GM12878 (cell line): ENCODE data around the gene PTTG2. TPM values are rescaled to one million over a fixed set of nuclear protein-coding genes. Genes with fewer than 3 reads are reported as not detected.
A peak's percentile ranks its signal among the peaks of the same experiment; 100 is the strongest.

Experiments
- ATF7 ChIP-seq: fragments of 450-650 bp; IDR thresholded peaks from 2 replicates; pipeline ENCODE4 v1.6.1; 2016; ENCODE audit warnings: low read depth, mild to moderate bottlenecking
- FOXK2 ChIP-seq: fragments of 450-650 bp; IDR thresholded peaks from 2 replicates; pipeline ENCODE4 v1.6.1; 2017; ENCODE audit warnings: mild to moderate bottlenecking, moderate library complexity
- JUND ChIP-seq: IDR thresholded peaks from 2 replicates; pipeline ENCODE4 v1.6.1; 2012; ENCODE audit warnings: low read depth, mild to moderate bottlenecking, low read length, improper control_type of control experiment, moderate library complexity
- LARP7 ChIP-seq: fragments of 450-650 bp; IDR thresholded peaks from 2 replicates; pipeline ENCODE4 v1.6.1; 2017; ENCODE audit warnings: mild to moderate bottlenecking
- MYB ChIP-seq: fragments of 150-350 bp; IDR thresholded peaks from 2 replicates; pipeline ENCODE4 v1.6.1; 2014; ENCODE audit warnings: mild to moderate bottlenecking, low read depth, low read length, borderline replicate concordance
- MYC ChIP-seq: IDR thresholded peaks from 2 replicates; pipeline ENCODE4 v1.6.1; 2011; ENCODE audit warnings: mild to moderate bottlenecking, low read length, moderate library complexity, inconsistent platforms; ENCODE audit not compliant: insufficient read depth, insufficient replicate concordance, insufficient read length, severe bottlenecking
- NFIC ChIP-seq: IDR thresholded peaks from 2 replicates; pipeline ENCODE4 v1.6.1; 2012; ENCODE audit warnings: low read depth, mild to moderate bottlenecking, inconsistent platforms, low read length, moderate library complexity
- NFYB ChIP-seq: IDR thresholded peaks from 2 replicates; pipeline ENCODE4 v1.6.1; 2011; ENCODE audit warnings: low read depth, mild to moderate bottlenecking, low read length, improper control_type of control experiment, moderate library complexity; ENCODE audit not compliant: insufficient read depth
- NR2C1 ChIP-seq: fragments of 450-650 bp; IDR thresholded peaks from 2 replicates; pipeline ENCODE4 v1.6.1; 2017; ENCODE audit warnings: antibody characterized with exemption, mild to moderate bottlenecking, moderate library complexity
- NR2C2 ChIP-seq: IDR thresholded peaks from 2 replicates; pipeline ENCODE4 v1.6.1; 2011; ENCODE audit warnings: borderline replicate concordance, low read depth; ENCODE audit not compliant: control insufficient read depth, insufficient read length
- PAX5 ChIP-seq: IDR thresholded peaks from 2 replicates; pipeline ENCODE4 v1.6.1; 2011; ENCODE audit warnings: low read depth, low read length, borderline replicate concordance
- POU2F2 ChIP-seq: IDR thresholded peaks from 3 replicates; pipeline ENCODE4 v1.6.1; 2011; ENCODE audit warnings: low read depth, mild to moderate bottlenecking, low read length, borderline replicate concordance
- RELA ChIP-seq: fragments of 450-650 bp; IDR thresholded peaks from 2 replicates; pipeline ENCODE4 v1.8.0; 2014; ENCODE audit warnings: borderline replicate concordance; ENCODE audit not compliant: partially characterized antibody
- RFX5 ChIP-seq: IDR thresholded peaks from 2 replicates; pipeline ENCODE4 v1.6.1; 2011; ENCODE audit warnings: low read depth, low read length, improper control_type of control experiment
- RUNX3 ChIP-seq: IDR thresholded peaks from 2 replicates; pipeline ENCODE4 v1.6.1; 2012; ENCODE audit warnings: low read length, inconsistent platforms
- SP1 ChIP-seq: IDR thresholded peaks from one replicate; pipeline ENCODE4 v1.6.1; 2011; ENCODE audit warnings: low read depth, low read length
- polyA plus RNA-seq, 11 experiments: library from polyadenylated mRNA; depleted of rRNA in 4 of 11; unstranded in 6 of 11; stranded (reverse) in 5 of 11; fragments of >200 nt; fragmentation: Nextera tagmentation in 4 of 11; fragmentation: Illumina TruSeq in 1 of 11; extraction: Ambion mirVana in 4 of 11; extraction: Trizol in 1 of 11; gene quantifications; 1 replicate in 1 of 11; 2 replicates in 10 of 11; pipeline versions ENCODE4 v1.2.1 to v1.2.3, GENCODE V29; 2011 to 2016; ENCODE audit warnings: inconsistent platforms in 2 of 11, missing spikeins in 2 of 11, low read depth in 1 of 11
- total RNA-seq, 4 experiments: library from RNA; depleted of rRNA in 3 of 4; stranded (reverse); fragments of >200 nt in 3 of 4; fragmentation: Illumina TruSeq in 1 of 4; extraction: Trizol in 1 of 4; gene quantifications; 2 replicates each; pipeline versions ENCODE4 v1.2.1 to v1.2.3, GENCODE V29; 2013 to 2021
- TF ChIP-seq, protein P1 (sequence below): IDR thresholded peaks from 2 replicates; pipeline ENCODE4 v1.6.1; 2011; ENCODE audit warnings: low read depth, low read length, improper control_type of control experiment, borderline replicate concordance
- TF ChIP-seq, protein P2 (sequence below): fragments of 450-650 bp; formaldehyde crosslinking; IDR thresholded peaks from 2 replicates; pipeline ENCODE4 v1.5.0; 2022; ENCODE audit warnings: mild to moderate bottlenecking, missing genetic modification characterization
- TF ChIP-seq, protein P3 (sequence below): fragments of 450-650 bp; IDR thresholded peaks from 2 replicates; pipeline ENCODE4 v1.6.1; 2017; ENCODE audit warnings: antibody characterized with exemption, mild to moderate bottlenecking, moderate library complexity
- TF ChIP-seq, protein P4 (sequence below): fragments of 450-650 bp; formaldehyde crosslinking; IDR thresholded peaks from 2 replicates; pipeline ENCODE4 v1.4.0; 2022; ENCODE audit warnings: mild to moderate bottlenecking, moderate library complexity

PTTG2 gene
- total and polyA plus RNA-seq, 10 of the 15 experiments (the other 5 are each of a cell fraction or from before 2014, with no cell fraction given), result 0.09 to 0.54 (median 0.39) TPM; not detected in 4

DNA sequence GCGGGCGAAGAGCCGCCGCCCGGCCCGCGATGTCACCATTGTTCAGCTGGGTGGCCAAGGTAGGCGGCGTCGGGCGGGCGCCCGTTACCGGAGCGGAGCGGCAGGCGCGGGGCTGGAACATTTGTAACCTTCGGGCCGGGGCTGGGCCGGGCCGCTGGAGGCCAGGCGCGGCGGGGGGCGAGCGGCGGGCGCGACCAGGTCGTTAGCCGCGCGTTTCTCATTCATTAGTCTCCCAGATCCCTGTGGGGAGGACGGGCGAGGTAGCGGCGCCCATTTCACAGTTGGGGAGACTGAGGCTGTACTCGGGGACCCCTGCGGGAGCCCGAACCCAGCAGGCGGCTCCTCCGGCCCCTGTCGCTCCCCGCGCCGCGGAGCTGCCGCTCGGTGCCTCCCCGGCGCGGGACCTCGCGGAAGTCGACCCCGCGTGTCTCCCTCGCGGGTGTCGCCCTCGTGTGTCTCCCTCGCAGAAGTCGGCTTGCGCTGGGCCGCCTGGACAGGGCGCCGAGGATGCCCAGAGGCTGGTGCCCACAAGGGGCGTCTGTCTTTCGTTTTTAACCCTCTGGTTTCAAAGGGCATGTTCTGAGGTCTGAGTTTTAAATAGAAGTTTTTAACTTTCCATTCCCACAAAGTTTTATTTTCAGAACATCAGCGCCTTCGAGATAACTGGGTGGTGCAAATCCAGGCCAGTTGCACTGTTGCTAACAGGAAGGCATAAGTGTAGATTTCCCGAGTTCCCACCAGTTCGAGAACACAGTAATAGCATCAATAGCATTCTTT, 17.5 kb downstream of the PTTG2 start (continued):
- TF ChIP-seq, protein P1, sequence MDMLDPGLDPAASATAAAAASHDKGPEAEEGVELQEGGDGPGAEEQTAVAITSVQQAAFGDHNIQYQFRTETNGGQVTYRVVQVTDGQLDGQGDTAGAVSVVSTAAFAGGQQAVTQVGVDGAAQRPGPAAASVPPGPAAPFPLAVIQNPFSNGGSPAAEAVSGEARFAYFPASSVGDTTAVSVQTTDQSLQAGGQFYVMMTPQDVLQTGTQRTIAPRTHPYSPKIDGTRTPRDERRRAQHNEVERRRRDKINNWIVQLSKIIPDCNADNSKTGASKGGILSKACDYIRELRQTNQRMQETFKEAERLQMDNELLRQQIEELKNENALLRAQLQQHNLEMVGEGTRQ, result no peak
- TF ChIP-seq, protein P2, sequence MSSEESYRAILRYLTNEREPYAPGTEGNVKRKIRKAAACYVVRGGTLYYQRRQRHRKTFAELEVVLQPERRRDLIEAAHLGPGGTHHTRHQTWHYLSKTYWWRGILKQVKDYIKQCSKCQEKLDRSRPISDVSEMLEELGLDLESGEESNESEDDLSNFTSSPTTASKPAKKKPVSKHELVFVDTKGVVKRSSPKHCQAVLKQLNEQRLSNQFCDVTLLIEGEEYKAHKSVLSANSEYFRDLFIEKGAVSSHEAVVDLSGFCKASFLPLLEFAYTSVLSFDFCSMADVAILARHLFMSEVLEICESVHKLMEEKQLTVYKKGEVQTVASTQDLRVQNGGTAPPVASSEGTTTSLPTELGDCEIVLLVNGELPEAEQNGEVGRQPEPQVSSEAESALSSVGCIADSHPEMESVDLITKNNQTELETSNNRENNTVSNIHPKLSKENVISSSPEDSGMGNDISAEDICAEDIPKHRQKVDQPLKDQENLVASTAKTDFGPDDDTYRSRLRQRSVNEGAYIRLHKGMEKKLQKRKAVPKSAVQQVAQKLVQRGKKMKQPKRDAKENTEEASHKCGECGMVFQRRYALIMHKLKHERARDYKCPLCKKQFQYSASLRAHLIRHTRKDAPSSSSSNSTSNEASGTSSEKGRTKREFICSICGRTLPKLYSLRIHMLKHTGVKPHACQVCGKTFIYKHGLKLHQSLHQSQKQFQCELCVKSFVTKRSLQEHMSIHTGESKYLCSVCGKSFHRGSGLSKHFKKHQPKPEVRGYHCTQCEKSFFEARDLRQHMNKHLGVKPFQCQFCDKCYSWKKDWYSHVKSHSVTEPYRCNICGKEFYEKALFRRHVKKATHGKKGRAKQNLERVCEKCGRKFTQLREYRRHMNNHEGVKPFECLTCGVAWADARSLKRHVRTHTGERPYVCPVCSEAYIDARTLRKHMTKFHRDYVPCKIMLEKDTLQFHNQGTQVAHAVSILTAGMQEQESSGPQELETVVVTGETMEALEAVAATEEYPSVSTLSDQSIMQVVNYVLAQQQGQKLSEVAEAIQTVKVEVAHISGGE (CRISPR knock-in tag), result no peak
- TF ChIP-seq MYB, result no peak
- no peak for TF ChIP-seq NR2C2
- 0 out of 3 replicates have a peak, but pooled peaks have one; percentile 24 for TF ChIP-seq POU2F2
- peak; percentile 85; the same call in 1 of the 2 replicates for TF ChIP-seq LARP7
- no peak for TF ChIP-seq JUND
- no peak for TF ChIP-seq NFIC
- TF ChIP-seq RELA, result no peak
- TF ChIP-seq NFYB, result no peak
- no peak for TF ChIP-seq SP1
- TF ChIP-seq MYC, result no peak
- TF ChIP-seq, protein P3, sequence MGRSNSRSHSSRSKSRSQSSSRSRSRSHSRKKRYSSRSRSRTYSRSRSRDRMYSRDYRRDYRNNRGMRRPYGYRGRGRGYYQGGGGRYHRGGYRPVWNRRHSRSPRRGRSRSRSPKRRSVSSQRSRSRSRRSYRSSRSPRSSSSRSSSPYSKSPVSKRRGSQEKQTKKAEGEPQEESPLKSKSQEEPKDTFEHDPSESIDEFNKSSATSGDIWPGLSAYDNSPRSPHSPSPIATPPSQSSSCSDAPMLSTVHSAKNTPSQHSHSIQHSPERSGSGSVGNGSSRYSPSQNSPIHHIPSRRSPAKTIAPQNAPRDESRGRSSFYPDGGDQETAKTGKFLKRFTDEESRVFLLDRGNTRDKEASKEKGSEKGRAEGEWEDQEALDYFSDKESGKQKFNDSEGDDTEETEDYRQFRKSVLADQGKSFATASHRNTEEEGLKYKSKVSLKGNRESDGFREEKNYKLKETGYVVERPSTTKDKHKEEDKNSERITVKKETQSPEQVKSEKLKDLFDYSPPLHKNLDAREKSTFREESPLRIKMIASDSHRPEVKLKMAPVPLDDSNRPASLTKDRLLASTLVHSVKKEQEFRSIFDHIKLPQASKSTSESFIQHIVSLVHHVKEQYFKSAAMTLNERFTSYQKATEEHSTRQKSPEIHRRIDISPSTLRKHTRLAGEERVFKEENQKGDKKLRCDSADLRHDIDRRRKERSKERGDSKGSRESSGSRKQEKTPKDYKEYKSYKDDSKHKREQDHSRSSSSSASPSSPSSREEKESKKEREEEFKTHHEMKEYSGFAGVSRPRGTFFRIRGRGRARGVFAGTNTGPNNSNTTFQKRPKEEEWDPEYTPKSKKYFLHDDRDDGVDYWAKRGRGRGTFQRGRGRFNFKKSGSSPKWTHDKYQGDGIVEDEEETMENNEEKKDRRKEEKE, result no peak
- no peak for TF ChIP-seq RFX5
- no peak for TF ChIP-seq ATF7
- 0 out of 2 replicates have a peak, but pooled peaks have one; percentile 20 for TF ChIP-seq RUNX3
- TF ChIP-seq NR2C1, result no peak
- TF ChIP-seq PAX5, result no peak
- TF ChIP-seq, protein P4, sequence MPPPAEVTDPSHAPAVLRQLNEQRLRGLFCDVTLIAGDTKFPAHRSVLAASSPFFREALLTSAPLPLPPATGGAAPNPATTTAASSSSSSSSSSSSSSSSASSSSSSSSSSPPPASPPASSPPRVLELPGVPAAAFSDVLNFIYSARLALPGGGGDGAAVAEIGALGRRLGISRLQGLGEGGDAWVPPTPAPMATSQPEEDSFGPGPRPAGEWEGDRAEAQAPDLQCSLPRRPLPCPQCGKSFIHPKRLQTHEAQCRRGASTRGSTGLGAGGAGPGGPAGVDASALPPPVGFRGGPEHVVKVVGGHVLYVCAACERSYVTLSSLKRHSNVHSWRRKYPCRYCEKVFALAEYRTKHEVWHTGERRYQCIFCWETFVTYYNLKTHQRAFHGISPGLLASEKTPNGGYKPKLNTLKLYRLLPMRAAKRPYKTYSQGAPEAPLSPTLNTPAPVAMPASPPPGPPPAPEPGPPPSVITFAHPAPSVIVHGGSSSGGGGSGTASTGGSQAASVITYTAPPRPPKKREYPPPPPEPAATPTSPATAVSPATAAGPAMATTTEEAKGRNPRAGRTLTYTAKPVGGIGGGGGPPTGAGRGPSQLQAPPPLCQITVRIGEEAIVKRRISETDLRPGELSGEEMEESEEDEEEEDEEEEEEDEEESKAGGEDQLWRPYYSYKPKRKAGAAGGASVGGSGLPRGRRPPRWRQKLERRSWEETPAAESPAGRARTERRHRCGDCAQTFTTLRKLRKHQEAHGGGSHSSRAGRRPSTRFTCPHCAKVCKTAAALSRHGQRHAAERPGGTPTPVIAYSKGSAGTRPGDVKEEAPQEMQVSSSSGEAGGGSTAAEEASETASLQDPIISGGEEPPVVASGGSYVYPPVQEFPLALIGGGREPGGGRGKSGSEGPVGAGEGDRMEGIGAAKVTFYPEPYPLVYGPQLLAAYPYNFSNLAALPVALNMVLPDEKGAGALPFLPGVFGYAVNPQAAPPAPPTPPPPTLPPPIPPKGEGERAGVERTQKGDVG (CRISPR knock-in tag), result no peak
- TF ChIP-seq FOXK2, result no peak
